ENCODE data around the gene ZCCHC9.

ZCCHC9 gene

GRCh38 chr5:81300921-81301270, 491 bp upstream of the ZCCHC9 start:
- no peak for TF ChIP-seq SIN3A (IDR thresholded peaks at IDR 0.05; ENCODE audit: borderline replicate concordance, insufficient read depth, low read length)
- TF ChIP-seq TAF1 (IDR thresholded peaks at IDR 0.05; ENCODE audit: borderline replicate concordance, insufficient read depth, low read length): no peak
- no peak for TF ChIP-seq POLR2AphosphoS5 (IDR thresholded peaks at IDR 0.05; ENCODE audit: low read depth, low read length)
- TF ChIP-seq REST (IDR thresholded peaks at IDR 0.05; ENCODE audit: insufficient read depth in 1 of 2, low read depth in 2 of 2, low read length in 2 of 2): no peak
- TF ChIP-seq FOXP2 (optimal IDR thresholded peaks at IDR 0.05; ENCODE audit: borderline replicate concordance, extremely low read depth, extremely low read length, insufficient read depth): no peak

- TF ChIP-seq FOXP2 (optimal IDR thresholded peaks at IDR 0.05; ENCODE audit: borderline replicate concordance, extremely low read depth, extremely low read length, insufficient read depth) (no peak), REST (IDR thresholded peaks at IDR 0.05; ENCODE audit: insufficient read depth in 1 of 2, low read depth in 2 of 2, low read length in 2 of 2) (no peak), SIN3A (IDR thresholded peaks at IDR 0.05; ENCODE audit: borderline replicate concordance, insufficient read depth, low read length) (no peak), TAF1 (IDR thresholded peaks at IDR 0.05; ENCODE audit: borderline replicate concordance, insufficient read depth, low read length) (no peak), POLR2AphosphoS5 (IDR thresholded peaks at IDR 0.05; ENCODE audit: low read depth, low read length) (no peak)
Observed at GRCh38 chr5:81302596-81302995, 1.2 kb downstream of the ZCCHC9 start.

GRCh38 chr5:81303563-81303962, 2.2 kb downstream of the ZCCHC9 start:
- TF ChIP-seq SIN3A (IDR thresholded peaks at IDR 0.05; ENCODE audit: borderline replicate concordance, insufficient read depth, low read length) (no peak), POLR2AphosphoS5 (IDR thresholded peaks at IDR 0.05; ENCODE audit: low read depth, low read length) (no peak), REST (IDR thresholded peaks at IDR 0.05; ENCODE audit: insufficient read depth in 1 of 2, low read depth in 2 of 2, low read length in 2 of 2) (no peak), TAF1 (IDR thresholded peaks at IDR 0.05; ENCODE audit: borderline replicate concordance, insufficient read depth, low read length) (no peak), FOXP2 (optimal IDR thresholded peaks at IDR 0.05; ENCODE audit: borderline replicate concordance, extremely low read depth, extremely low read length, insufficient read depth) (no peak)

GRCh38 chr5:81305785-81306184, 4.4 kb downstream of the ZCCHC9 start:
- TF ChIP-seq REST (IDR thresholded peaks at IDR 0.05; ENCODE audit: insufficient read depth in 1 of 2, low read depth in 2 of 2, low read length in 2 of 2) (no peak), TAF1 (IDR thresholded peaks at IDR 0.05; ENCODE audit: borderline replicate concordance, insufficient read depth, low read length) (no peak), SIN3A (IDR thresholded peaks at IDR 0.05; ENCODE audit: borderline replicate concordance, insufficient read depth, low read length) (no peak), POLR2AphosphoS5 (IDR thresholded peaks at IDR 0.05; ENCODE audit: low read depth, low read length) (no peak), FOXP2 (optimal IDR thresholded peaks at IDR 0.05; ENCODE audit: borderline replicate concordance, extremely low read depth, extremely low read length, insufficient read depth) (no peak)

- TF ChIP-seq REST (IDR thresholded peaks at IDR 0.05; ENCODE audit: insufficient read depth in 1 of 2, low read depth in 2 of 2, low read length in 2 of 2) (no peak), POLR2AphosphoS5 (IDR thresholded peaks at IDR 0.05; ENCODE audit: low read depth, low read length) (no peak), SIN3A (IDR thresholded peaks at IDR 0.05; ENCODE audit: borderline replicate concordance, insufficient read depth, low read length) (no peak), FOXP2 (optimal IDR thresholded peaks at IDR 0.05; ENCODE audit: borderline replicate concordance, extremely low read depth, extremely low read length, insufficient read depth) (no peak), TAF1 (IDR thresholded peaks at IDR 0.05; ENCODE audit: borderline replicate concordance, insufficient read depth, low read length) (no peak)
Observed at GRCh38 chr5:81308836-81309235, 7.4 kb downstream of the ZCCHC9 start.

Measured in PFSK-1 (cell line).